GM12878 (cell line): Measurements from ENCODE around the gene WNT5B. TPM values are rescaled to one million over a fixed set of nuclear protein-coding genes. Genes with fewer than 3 reads are reported as not detected.

Experiments
- ATAC-seq: fragments of 200-7000 bp; cut with Tn5 transposase; 3 replicates; pipeline ENCODE4 v1.9.1; 2020; ENCODE audit warnings: mild to moderate bottlenecking, moderate library complexity
- Bru-seq: library from RNA; stranded (reverse); fragments of 400-500 nt; gene quantifications from one replicate; lab custom pipeline; 2021; lab: Mats Ljungman, UMichigan
- BruChase-seq, 2 experiments: library from RNA; stranded (reverse); fragments of 400-500 nt; gene quantifications; one replicate each; lab custom pipeline; 2021; lab: Mats Ljungman, UMichigan
- BruUV-seq: library from RNA; stranded (reverse); fragments of 400-500 nt; replicated peaks from 2 replicates; lab custom pipeline; 2021; lab: Mats Ljungman, UMichigan
- CTCF ChIA-PET: fragments of 300-600 bp; sonication (Branson Sonifier 250); formaldehyde crosslinking; extraction: SDS; loops from one replicate; lab custom pipeline; 2021; ENCODE audit warnings: inconsistent platforms; lab: Yijun Ruan, JAX
- POLR2A ChIA-PET: fragments of 350-600 bp; formaldehyde crosslinking; extraction: SDS; loops from one replicate; lab custom pipeline; 2021; ENCODE audit warnings: inconsistent platforms; lab: Charles Lee
- RAD21 ChIA-PET: fragments of 300-600 bp; sonication (Branson Sonifier 250); formaldehyde crosslinking; loops from one replicate; lab custom pipeline; 2023; ENCODE audit warnings: antibody characterized with exemption; ENCODE audit not compliant: unreplicated experiment; lab: Charles Lee
- SMC1A ChIA-PET: fragments of 300-600 bp; sonication (Branson Sonifier 250); formaldehyde crosslinking; loops from one replicate; lab custom pipeline; 2023; ENCODE audit not compliant: unreplicated experiment, uncharacterized antibody; lab: Charles Lee
- DNase-seq: peaks from one replicate; pipeline ENCODE4 v3.0.0-alpha.2; 2011; ENCODE audit warnings: low read depth, low spot score
- FAIRE-seq: peaks from 3 replicates; lab custom pipeline; 2011; peaks lifted over from hg19 to GRCh38; lab: Jason Lieb, UNC
- H2AFZ ChIP-seq: 2 replicates; pipeline ENCODE4 v1.6.0; 2011; ENCODE audit warnings: low read depth, low read length, control low read depth; ENCODE audit not compliant: control insufficient read depth
- H3K27ac ChIP-seq: 2 replicates; pipeline ENCODE4 v1.5.1; 2011; ENCODE audit warnings: control low read depth; ENCODE audit not compliant: control insufficient read depth, insufficient read depth
- H3K27me3 ChIP-seq, 2 experiments: replicated peaks in 1 of 2; 2 replicates each; pipeline versions ENCODE4 v1.6.0 to v1.6.1; 2011; ENCODE audit warnings: low read length in 1 of 2; ENCODE audit not compliant: control insufficient read depth in 2 of 2, insufficient read depth in 2 of 2
- H3K36me3 ChIP-seq, 2 experiments: 2 replicates each; pipeline ENCODE4 v1.5.1; 2011; ENCODE audit warnings: low read length in 1 of 2; ENCODE audit not compliant: control insufficient read depth in 2 of 2, insufficient read depth in 2 of 2
- H3K4me1 ChIP-seq: 2 replicates; pipeline ENCODE4 v1.6.1; 2011; ENCODE audit warnings: mild to moderate bottlenecking, low read length, moderate library complexity, mixed read lengths; ENCODE audit not compliant: control insufficient read depth, insufficient read depth
- H3K4me2 ChIP-seq: 2 replicates; pipeline ENCODE4 v1.6.0; 2011; ENCODE audit warnings: control low read depth; ENCODE audit not compliant: control insufficient read depth, insufficient read depth
- H3K4me3 ChIP-seq: fragments of 200-600 bp; sonication (generic); 2 replicates; pipeline ENCODE4 v1.5.1; 2016
- H3K79me2 ChIP-seq: 2 replicates; pipeline ENCODE4 v1.6.0; 2011; ENCODE audit warnings: low read length; ENCODE audit not compliant: control insufficient read depth, insufficient read depth
- H3K9ac ChIP-seq: 2 replicates; pipeline ENCODE4 v1.8.0; 2011; ENCODE audit warnings: low read length, control low read depth, mixed read lengths; ENCODE audit not compliant: control insufficient read depth, insufficient read depth
- H3K9me3 ChIP-seq: replicated peaks from 3 replicates; pipeline ENCODE4 v1.5.1; 2011; ENCODE audit warnings: mild to moderate bottlenecking, low read length; ENCODE audit not compliant: control insufficient read depth, insufficient read depth
- H4K20me1 ChIP-seq: 2 replicates; pipeline ENCODE4 v1.6.0; 2011; ENCODE audit not compliant: control insufficient read depth, insufficient read depth
- ATF7 ChIP-seq: fragments of 450-650 bp; IDR thresholded peaks from 2 replicates; pipeline ENCODE4 v1.6.1; 2016; ENCODE audit warnings: low read depth, mild to moderate bottlenecking
- MXI1 ChIP-seq: fragments of 150-350 bp; IDR thresholded peaks from 2 replicates; pipeline ENCODE4 v1.6.1; 2011; ENCODE audit warnings: low read depth, mild to moderate bottlenecking, inconsistent platforms, low read length, improper control_type of control experiment
- POLR2AphosphoS5 ChIP-seq: IDR thresholded peaks from 2 replicates; pipeline ENCODE4 v1.6.1; 2011; ENCODE audit warnings: mild to moderate bottlenecking, low read length, inconsistent platforms
- RUNX3 ChIP-seq: IDR thresholded peaks from 2 replicates; pipeline ENCODE4 v1.6.1; 2012; ENCODE audit warnings: low read length, inconsistent platforms
- ZNF622 ChIP-seq: fragments of 450-650 bp; IDR thresholded peaks from 2 replicates; pipeline ENCODE4 v1.6.1; 2017; ENCODE audit warnings: mild to moderate bottlenecking, inconsistent platforms
- WGBS: methylation state at CpG from one replicate; pipeline ENCODE4 v1.1.6; 2016; ENCODE audit warnings: low lambda C conversion rate; ENCODE audit not compliant: insufficient replicate concordance, insufficient coverage; ENCODE audit errors: missing lambda C conversion rate; 5-methylcytosine and 5-hydroxymethylcytosine counted together
- in situ Hi-C: fragments of 300-500 bp; cut with MboI; formaldehyde crosslinking; loops from 9 replicates; pipeline ENCODE4 v1.14.3; 2018; ENCODE audit warnings: mixed read lengths
- intact Hi-C: fragments of 100-400 bp; cut with micrococcal nuclease; formaldehyde crosslinking; loops from one replicate; pipeline ENCODE4 v1.14.2; 2022; ENCODE audit not compliant: unreplicated experiment
- long read RNA-seq, 2 experiments: library from polyadenylated mRNA; unstranded; transcript quantifications; one replicate each; pipeline ENCODE4 v2.0.0, GENCODE V29; 2019 to 2020
- polyA minus RNA-seq, 3 experiments: library from RNA; depleted of rRNA, polyadenylated mRNA; stranded (reverse); fragments of >200 nt; gene quantifications; 2 replicates each; pipeline ENCODE4 v1.2.3, GENCODE V29; 2011
- polyA plus RNA-seq, 11 experiments: library from polyadenylated mRNA; depleted of rRNA in 4 of 11; unstranded in 6 of 11; stranded (reverse) in 5 of 11; fragments of >200 nt; fragmentation: Nextera tagmentation in 4 of 11; fragmentation: Illumina TruSeq in 1 of 11; extraction: Ambion mirVana in 4 of 11; extraction: Trizol in 1 of 11; gene quantifications; 1 replicate in 1 of 11; 2 replicates in 10 of 11; pipeline versions ENCODE4 v1.2.1 to v1.2.3, GENCODE V29; 2011 to 2016; ENCODE audit warnings: inconsistent platforms in 2 of 11, missing spikeins in 2 of 11, low read depth in 1 of 11
- total RNA-seq, 4 experiments: library from RNA; depleted of rRNA in 3 of 4; stranded (reverse); fragments of >200 nt in 3 of 4; fragmentation: Illumina TruSeq in 1 of 4; extraction: Trizol in 1 of 4; gene quantifications; 2 replicates each; pipeline versions ENCODE4 v1.2.1 to v1.2.3, GENCODE V29; 2013 to 2021
- TF ChIP-seq, protein P1 (sequence below): IDR thresholded peaks from 2 replicates; pipeline ENCODE4 v1.6.1; 2012; ENCODE audit warnings: low read depth, low read length, improper control_type of control experiment

Gene WNT5B
- 2.7 and 3.6 TPM in 2 replicates for total RNA-seq (2013; cell fraction: nucleolus; rRNA removed)
- total RNA-seq (2014; rRNA removed) (13.6 and 15.8 TPM in 2 replicates), total RNA-seq (2014; rRNA removed; fragmentation: Illumina TruSeq; extraction: Trizol) (6.4 and 7.5 TPM in 2 replicates), total RNA-seq (2021) (15.4 and 18.3 TPM in 2 replicates), polyA plus RNA-seq (2011; rRNA removed) (2.4 and 4.8 TPM in 2 replicates), polyA plus RNA-seq (2014; fragmentation: Illumina TruSeq; extraction: Trizol) (5.1 and 6.0 TPM in 2 replicates), polyA plus RNA-seq (2014; fragmentation: Nextera tagmentation; extraction: Ambion mirVana) (1 to 10 TPM in 1 of 2 experiments, under 1 TPM in 1; 0.45 to 1.6 TPM), polyA plus RNA-seq (2014; rRNA removed) (9.7 and 11.4 TPM in 2 replicates), polyA plus RNA-seq (2016; fragmentation: Nextera tagmentation; extraction: Ambion mirVana) (1 to 10 TPM; 1.5 to 2.8 TPM), polyA minus RNA-seq (2011; rRNA and poly(A)+ RNA removed) (3.7 and 12.1 TPM in 2 replicates), Bru-seq, nascent RNA (percentile 56 among the genes with signal in this experiment), BruChase-seq, experiment 1, labeled RNA remaining after a 6-hour chase (percentile 77 among the genes with signal in this experiment), BruChase-seq, experiment 2, labeled RNA remaining after a 2-hour chase (percentile 70 among the genes with signal in this experiment)
- polyA plus RNA-seq (2011; ENCODE audit: low read depth) = 1.7 TPM
- polyA plus RNA-seq (2011; cell fraction: cytosol; rRNA removed) = 5.6 and 7.3 TPM in 2 replicates
- 8.0 and 9.6 TPM in 2 replicates for polyA plus RNA-seq (2011; cell fraction: nucleus; rRNA removed)
- polyA plus RNA-seq (2012) = 2.7 and 5.2 TPM in 2 replicates
- 2.9 and 3.7 TPM in 2 replicates for polyA minus RNA-seq (2011; cell fraction: cytosol; rRNA and poly(A)+ RNA removed)
- 2.3 and 6.7 TPM in 2 replicates for polyA minus RNA-seq (2011; cell fraction: nucleus; rRNA and poly(A)+ RNA removed)
- long read RNA-seq, experiment 1, partial matches to known transcripts = 0 of 2 reads
- long read RNA-seq, experiment 1, other reads (novel, unspliced or antisense) = 2 of 2 reads
- long read RNA-seq, experiment 2, partial matches to known transcripts = 0 of 4 reads
- long read RNA-seq, experiment 2, other reads (novel, unspliced or antisense) = 4 of 4 reads

DNA sequence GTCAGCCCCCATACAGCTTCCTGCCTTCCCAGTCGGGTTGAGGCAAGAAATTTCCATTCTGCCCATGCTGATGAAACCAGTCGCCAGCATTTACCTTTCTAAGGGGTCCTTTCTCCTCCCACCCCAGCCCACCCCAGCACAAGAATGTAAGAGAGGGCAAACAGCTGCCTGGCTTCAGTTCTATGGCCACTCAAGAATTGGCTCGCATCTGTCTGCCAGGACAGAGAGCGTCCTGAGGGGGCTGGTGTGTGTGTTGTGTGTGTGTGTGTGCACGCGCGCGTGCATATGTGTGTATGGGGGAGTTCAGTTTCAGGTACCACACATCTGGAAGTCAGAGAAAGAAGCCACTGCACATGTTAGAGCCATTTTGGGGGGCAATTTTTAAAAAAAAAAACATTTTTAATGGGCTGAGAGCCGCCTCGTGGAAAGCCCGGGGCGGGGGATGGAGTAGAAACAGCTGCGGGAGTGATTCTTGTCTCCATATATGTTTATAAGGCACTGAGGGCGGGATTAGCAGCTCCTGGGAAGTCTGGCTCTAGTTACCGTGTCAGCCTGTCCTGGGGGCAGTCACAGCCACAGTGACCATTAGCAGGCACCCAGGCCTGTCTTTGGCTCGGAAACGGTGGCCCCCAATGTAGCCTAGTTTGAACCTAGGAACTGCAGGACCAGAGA lies at the start of gene WNT5B:
Gene WNT5B, plus strand, starts transcription at position 566 of the 672 bp plus-strand sequence. CDS start 2,124 bp downstream, outside the sequence.
- DNase-seq = no peak
- POLR2A ChIA-PET = interaction anchor here (0.6 kb wide), 1 partner anchor 312 kb away, joined by 3 read pairs; no protein-coding TSS in a partner anchor
- peaks cover 6% of the 10 kb centered on the region; the same call in 1 of the 2 replicates for H3K4me1 ChIP-seq
- no peak for FAIRE-seq
- SMC1A ChIA-PET = no interaction called here
- WGBS = 78% methylated on average over 17 of the region's 17 CpGs
- no peak within 1 kb of the TSS for H3K9ac ChIP-seq
- CTCF ChIA-PET = interaction anchor here (0.8 to 2.8 kb wide), 11 partner anchors 9 to 511 kb away, joined by 3 to 27 read pairs (median 5); no protein-coding TSS in a partner anchor
- H3K27ac ChIP-seq = no peak within 1 kb of the TSS
- peak within 1 kb of the TSS; percentile 72 for H3K4me2 ChIP-seq
- H3K9me3 ChIP-seq = no peaks in the 10 kb centered on the region
- no peaks in the 10 kb centered on the region for H3K79me2 ChIP-seq
- H3K36me3 ChIP-seq = no peaks in the 10 kb centered on the region
- TF ChIP-seq, protein P1, sequence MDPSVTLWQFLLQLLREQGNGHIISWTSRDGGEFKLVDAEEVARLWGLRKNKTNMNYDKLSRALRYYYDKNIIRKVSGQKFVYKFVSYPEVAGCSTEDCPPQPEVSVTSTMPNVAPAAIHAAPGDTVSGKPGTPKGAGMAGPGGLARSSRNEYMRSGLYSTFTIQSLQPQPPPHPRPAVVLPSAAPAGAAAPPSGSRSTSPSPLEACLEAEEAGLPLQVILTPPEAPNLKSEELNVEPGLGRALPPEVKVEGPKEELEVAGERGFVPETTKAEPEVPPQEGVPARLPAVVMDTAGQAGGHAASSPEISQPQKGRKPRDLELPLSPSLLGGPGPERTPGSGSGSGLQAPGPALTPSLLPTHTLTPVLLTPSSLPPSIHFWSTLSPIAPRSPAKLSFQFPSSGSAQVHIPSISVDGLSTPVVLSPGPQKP = no peak
- TF ChIP-seq POLR2AphosphoS5 = no peak
- no peak for TF ChIP-seq RUNX3
- no peak for TF ChIP-seq MXI1
- TF ChIP-seq ZNF622 = no peak
- TF ChIP-seq ATF7 = no peak
- RAD21 ChIA-PET = interaction anchor here (0.6 to 2.7 kb wide), 6 partner anchors 8 to 511 kb away, joined by 3 to 18 read pairs (median 6); no protein-coding TSS in a partner anchor
- H3K4me3 ChIP-seq = peak within 1 kb of the TSS; percentile 59
- BruUV-seq = no TSS peak
- no peaks in the 10 kb centered on the region; the same call in 1 of the 2 replicates for H4K20me1 ChIP-seq
- H2AFZ ChIP-seq = no peak within 1 kb of the TSS; the same call in 1 of the 2 replicates
- ATAC-seq = no peak
- intact Hi-C loops = no loop called here
- in situ Hi-C loops = no loop called here
- peaks cover 2 to 4% of the 10 kb centered on the region in 2 experiments; a peak in 2 of 4 replicates for H3K27me3 ChIP-seq
